Measurements from ENCODE around the gene OR1J4.

- no peak for TF ChIP-seq POLR2AphosphoS5 (IDR thresholded peaks at IDR 0.05; ENCODE audit: low read depth, low read length)
- TF ChIP-seq MAX (IDR thresholded peaks at IDR 0.05; ENCODE audit: low read depth): no peak
These were observed 12.0 kb upstream of the OR1J4 start for GRCh38 chr9:122506964-122507363.

Data from SK-N-SH (cell line).